Keratinocyte (primary cell): ENCODE data around the gene FBXO31. TPM values are rescaled to one million over a fixed set of nuclear protein-coding genes. Genes with fewer than 3 reads are reported as not detected.
"Not testable (repeated sequence)": the region's sequence is repeated elsewhere in the genome, so short reads cannot be mapped to it uniquely, and the experiment has no call there.

Source experiments
- DNase-seq: peaks from one replicate; pipeline ENCODE4 v3.0.0-alpha.2; 2011; ENCODE audit warnings: low read depth, missing footprints, low spot score
- FAIRE-seq: peaks from 2 replicates; lab custom pipeline; 2011; peaks lifted over from hg19 to GRCh38; lab: Jason Lieb, UNC
- H2AFZ ChIP-seq: 2 replicates; pipeline ENCODE4 v1.6.0; 2012; ENCODE audit warnings: low read length, control low read depth, inconsistent platforms; ENCODE audit not compliant: control insufficient read depth
- H3K27ac ChIP-seq: 2 replicates; pipeline ENCODE4 v1.5.1; 2011; ENCODE audit warnings: low read length; ENCODE audit not compliant: control insufficient read depth, insufficient read depth
- H3K27me3 ChIP-seq: 3 replicates; pipeline ENCODE4 v1.6.0; 2011; ENCODE audit warnings: low read length; ENCODE audit not compliant: control insufficient read depth, insufficient read depth; ENCODE audit errors: extremely low read depth
- H3K36me3 ChIP-seq, 2 experiments: 2 replicates in 1 of 2; 3 replicates in 1 of 2; pipeline ENCODE4 v1.5.1; 2011; ENCODE audit warnings: low read length in 2 of 2, mild to moderate bottlenecking in 1 of 2; ENCODE audit not compliant: control insufficient read depth in 2 of 2, insufficient read depth in 2 of 2; ENCODE audit errors: extremely low read depth in 1 of 2
- H3K4me1 ChIP-seq: 3 replicates; pipeline ENCODE4 v1.5.1; 2011; ENCODE audit warnings: low read length; ENCODE audit not compliant: control insufficient read depth, insufficient read depth; ENCODE audit errors: extremely low read depth
- H3K4me2 ChIP-seq: 3 replicates; pipeline ENCODE4 v1.6.0; 2011; ENCODE audit warnings: low read depth, low read length; ENCODE audit not compliant: control insufficient read depth, insufficient read depth; ENCODE audit errors: extremely low read depth
- H3K4me3 ChIP-seq, 3 experiments: fragments of 200-600 bp in 1 of 3; sonication (generic) in 1 of 3; 2 replicates in 2 of 3; 3 replicates in 1 of 3; pipeline ENCODE4 v1.5.1; 2011 to 2016; ENCODE audit warnings: low read length in 3 of 3, mild to moderate bottlenecking in 3 of 3, control low read depth in 2 of 3, inconsistent platforms in 1 of 3, low read depth in 1 of 3, mixed read lengths in 1 of 3, mixed run types in 1 of 3, moderate library complexity in 1 of 3; ENCODE audit not compliant: control insufficient read depth in 2 of 3, insufficient read depth in 2 of 3; ENCODE audit errors: extremely low read depth in 1 of 3
- H3K79me2 ChIP-seq: 2 replicates; pipeline ENCODE4 v1.6.0; 2012; ENCODE audit warnings: low read length; ENCODE audit not compliant: control insufficient read depth, insufficient read depth
- H3K9ac ChIP-seq: 3 replicates; pipeline ENCODE4 v1.6.0; 2011; ENCODE audit warnings: low read length; ENCODE audit not compliant: control insufficient read depth, insufficient read depth; ENCODE audit errors: extremely low read depth
- H3K9me1 ChIP-seq: 3 replicates; pipeline ENCODE4 v1.6.0; 2011; ENCODE audit warnings: low read length; ENCODE audit not compliant: control insufficient read depth, insufficient read depth; ENCODE audit errors: extremely low read depth
- H3K9me3 ChIP-seq: 2 replicates; pipeline ENCODE4 v1.5.1; 2012; ENCODE audit warnings: low read depth, low read length; ENCODE audit not compliant: control insufficient read depth
- H4K20me1 ChIP-seq: 3 replicates; pipeline ENCODE4 v1.6.0; 2011; ENCODE audit warnings: low read length; ENCODE audit not compliant: control insufficient read depth, insufficient read depth; ENCODE audit errors: extremely low read depth
- EZH2 ChIP-seq: IDR thresholded peaks from one replicate; pipeline ENCODE4 v1.6.1; 2012; ENCODE audit warnings: inconsistent platforms, mild to moderate bottlenecking, low read length, moderate library complexity
- dilution Hi-C: fragments of 300-500 bp; cut with MboI; formaldehyde crosslinking; loops from one replicate; pipeline ENCODE4 v1.7.0; 2020; ENCODE audit warnings: low sequenced_read_pairs; ENCODE audit not compliant: extremely low pct_ligation_motif_present
- polyA plus RNA-seq, 5 experiments: library from polyadenylated mRNA; depleted of rRNA in 3 of 5; stranded (reverse) in 3 of 5; stranded (forward) in 1 of 5; unstranded in 1 of 5; fragments of >200 nt; gene quantifications; 1 replicate in 1 of 5; 2 replicates in 3 of 5; 3 replicates in 1 of 5; pipeline versions ENCODE4 v1.2.1 to v1.2.3, GENCODE V29; 2011 to 2012; ENCODE audit warnings: missing spikeins in 2 of 5, low read depth in 1 of 5, low replicate concordance in 1 of 5
- TF ChIP-seq, protein P1 (sequence below), 3 experiments: IDR thresholded peaks in 1 of 3; conservative IDR thresholded peaks in 1 of 3; optimal IDR thresholded peaks in 1 of 3; 2 replicates in 2 of 3; 3 replicates in 1 of 3; pipeline versions ENCODE3 to v1.5.1; 2011; ENCODE audit warnings: low read length in 3 of 3, mild to moderate bottlenecking in 3 of 3, moderate library complexity in 2 of 3, control low read depth in 1 of 3, inconsistent platforms in 1 of 3; ENCODE audit not compliant: insufficient read depth in 2 of 3; ENCODE audit errors: extremely low read depth in 1 of 3

The FBXO31 gene
- polyA plus RNA-seq, 1 donor (not counting 4 experiments of a cell fraction or from before 2014, with no cell fraction given) = 17.0 TPM

DNA sequence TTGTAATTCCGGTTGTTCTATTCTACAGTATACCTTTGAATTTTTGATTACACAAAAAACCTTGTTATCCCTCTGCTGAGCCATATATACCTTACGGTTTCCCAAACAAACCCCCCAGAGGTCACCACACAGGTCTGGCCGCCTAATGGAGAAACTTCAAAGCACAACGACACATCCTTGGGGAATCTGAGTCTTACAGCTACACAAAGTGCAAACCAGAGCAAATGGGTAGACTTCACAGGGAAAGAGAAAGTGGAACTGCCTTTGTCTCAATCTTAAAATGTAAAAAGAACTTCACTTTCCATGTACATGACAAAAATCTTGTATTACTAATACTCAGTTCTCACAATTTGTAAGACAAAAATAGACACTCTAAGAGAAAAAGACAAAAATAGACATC lies 2.7 kb downstream of the FBXO31 start:
- peaks cover 12% of the 10 kb centered on the region for H4K20me1 ChIP-seq
- H3K9ac ChIP-seq = peak overlapping the region; percentile 29
- no peak for TF ChIP-seq EZH2
- TF ChIP-seq, protein P1, sequence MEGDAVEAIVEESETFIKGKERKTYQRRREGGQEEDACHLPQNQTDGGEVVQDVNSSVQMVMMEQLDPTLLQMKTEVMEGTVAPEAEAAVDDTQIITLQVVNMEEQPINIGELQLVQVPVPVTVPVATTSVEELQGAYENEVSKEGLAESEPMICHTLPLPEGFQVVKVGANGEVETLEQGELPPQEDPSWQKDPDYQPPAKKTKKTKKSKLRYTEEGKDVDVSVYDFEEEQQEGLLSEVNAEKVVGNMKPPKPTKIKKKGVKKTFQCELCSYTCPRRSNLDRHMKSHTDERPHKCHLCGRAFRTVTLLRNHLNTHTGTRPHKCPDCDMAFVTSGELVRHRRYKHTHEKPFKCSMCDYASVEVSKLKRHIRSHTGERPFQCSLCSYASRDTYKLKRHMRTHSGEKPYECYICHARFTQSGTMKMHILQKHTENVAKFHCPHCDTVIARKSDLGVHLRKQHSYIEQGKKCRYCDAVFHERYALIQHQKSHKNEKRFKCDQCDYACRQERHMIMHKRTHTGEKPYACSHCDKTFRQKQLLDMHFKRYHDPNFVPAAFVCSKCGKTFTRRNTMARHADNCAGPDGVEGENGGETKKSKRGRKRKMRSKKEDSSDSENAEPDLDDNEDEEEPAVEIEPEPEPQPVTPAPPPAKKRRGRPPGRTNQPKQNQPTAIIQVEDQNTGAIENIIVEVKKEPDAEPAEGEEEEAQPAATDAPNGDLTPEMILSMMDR (optimal IDR thresholded peaks at IDR 0.05 in 1 of 3, IDR thresholded peaks at IDR 0.05 in 1 of 3, conservative IDR thresholded peaks at IDR 0.05 in 1 of 3; ENCODE audit: extremely low read depth in 1 of 3, insufficient read depth in 2 of 3, low read length in 3 of 3) = no peak
- H3K79me2 ChIP-seq = peaks cover 65% of the 10 kb centered on the region
- peaks cover 26% of the 10 kb centered on the region for H3K4me1 ChIP-seq
- H3K27me3 ChIP-seq = no peaks in the 10 kb centered on the region
- no peak for FAIRE-seq
- peak overlapping the region; percentile 9 for H3K27ac ChIP-seq
- no peak overlapping the region for H2AFZ ChIP-seq
- no peaks in the 10 kb centered on the region for H3K9me3 ChIP-seq
- peaks cover 2% of the 10 kb centered on the region for H3K9me1 ChIP-seq
- peaks cover 0 to 1% of the 10 kb centered on the region in 2 experiments for H3K36me3 ChIP-seq
- dilution Hi-C loops = no loop called here
- peak overlapping the region in 2 of 3 experiments; percentile 7 to 44 for H3K4me3 ChIP-seq
- DNase-seq = no peak
- H3K4me2 ChIP-seq = peak overlapping the region; percentile 84

- no peak for DNase-seq
- dilution Hi-C loops = no loop called here
- Histone ChIP-seq H3K9me1 (peaks cover 4% of the 10 kb centered on the region), H3K36me3 (peaks cover 0 to 1% of the 10 kb centered on the region in 2 experiments), H2AFZ (no peak overlapping the region), H3K27ac (no peak overlapping the region), H3K27me3 (no peaks in the 10 kb centered on the region), H3K4me2 (no peak overlapping the region), H4K20me1 (peaks cover 12% of the 10 kb centered on the region), H3K4me1 (peaks cover 31% of the 10 kb centered on the region), H3K79me2 (peaks cover 69% of the 10 kb centered on the region), H3K4me3 (no peak overlapping the region), H3K9ac (no peak overlapping the region), H3K9me3 (no peaks in the 10 kb centered on the region)
- no peak for TF ChIP-seq EZH2
- TF ChIP-seq, protein P1 (optimal IDR thresholded peaks at IDR 0.05 in 1 of 3, IDR thresholded peaks at IDR 0.05 in 1 of 3, conservative IDR thresholded peaks at IDR 0.05 in 1 of 3; ENCODE audit: extremely low read depth in 1 of 3, insufficient read depth in 2 of 3, low read length in 3 of 3) = no peak
- FAIRE-seq = no peak
Observed at GRCh38 chr16:87380403-87380802, 3.2 kb downstream of the FBXO31 start.

- not testable (repeated sequence) for H3K4me2 ChIP-seq, FAIRE-seq, H3K27ac ChIP-seq
Observed at GRCh38 chr16:87379312-87379752, 4.2 kb downstream of the FBXO31 start.

More at GRCh38 chr16:87379312-87379752, 4.2 kb downstream of the FBXO31 start:
- Histone ChIP-seq H4K20me1 (peaks cover 16% of the 10 kb centered on the region), H3K79me2 (peaks cover 79% of the 10 kb centered on the region), H3K4me1 (peaks cover 32% of the 10 kb centered on the region)
- dilution Hi-C loops, H2AFZ ChIP-seq, H3K9me1 ChIP-seq, H3K4me3 ChIP-seq, H3K36me3 ChIP-seq, DNase-seq, H3K27me3 ChIP-seq, H3K9ac ChIP-seq, H3K9me3 ChIP-seq: not testable (repeated sequence)
